Measurements from ENCODE around the gene CDH12.

DNA sequence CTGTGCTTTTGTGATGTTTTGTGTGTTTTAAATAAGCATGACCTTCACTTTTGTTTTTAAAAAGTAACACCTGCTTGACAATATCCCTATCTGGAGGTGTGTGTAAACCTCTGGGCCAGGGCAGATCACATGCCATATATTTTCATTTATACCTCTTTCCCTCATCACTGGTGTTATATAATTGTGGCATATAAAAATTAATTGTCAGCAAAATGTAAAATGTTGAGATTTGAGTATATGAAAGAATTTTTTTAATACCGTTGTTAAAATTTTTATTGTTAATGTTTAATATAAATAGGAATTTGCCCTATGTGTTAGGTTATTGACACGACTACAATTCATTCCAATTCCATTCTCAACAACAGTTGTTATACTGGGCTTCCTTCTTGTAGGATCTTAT, 6.5 kb downstream of the CDH12 start:
- TF ChIP-seq TAF1 (IDR thresholded peaks at IDR 0.05; ENCODE audit: borderline replicate concordance, low read depth, low read length) (no peak), POLR2A (IDR thresholded peaks at IDR 0.05; ENCODE audit: low read depth, low read length) (no peak)

Data from GM12892 (cell line).